ENCODE data around the gene DYNLT1. TPM values are rescaled to one million over a fixed set of nuclear protein-coding genes. Genes with fewer than 3 reads are reported as not detected.

Gene DYNLT1
- total RNA-seq, 1 experiment from 2014 or later = 96.6 TPM

DNA sequence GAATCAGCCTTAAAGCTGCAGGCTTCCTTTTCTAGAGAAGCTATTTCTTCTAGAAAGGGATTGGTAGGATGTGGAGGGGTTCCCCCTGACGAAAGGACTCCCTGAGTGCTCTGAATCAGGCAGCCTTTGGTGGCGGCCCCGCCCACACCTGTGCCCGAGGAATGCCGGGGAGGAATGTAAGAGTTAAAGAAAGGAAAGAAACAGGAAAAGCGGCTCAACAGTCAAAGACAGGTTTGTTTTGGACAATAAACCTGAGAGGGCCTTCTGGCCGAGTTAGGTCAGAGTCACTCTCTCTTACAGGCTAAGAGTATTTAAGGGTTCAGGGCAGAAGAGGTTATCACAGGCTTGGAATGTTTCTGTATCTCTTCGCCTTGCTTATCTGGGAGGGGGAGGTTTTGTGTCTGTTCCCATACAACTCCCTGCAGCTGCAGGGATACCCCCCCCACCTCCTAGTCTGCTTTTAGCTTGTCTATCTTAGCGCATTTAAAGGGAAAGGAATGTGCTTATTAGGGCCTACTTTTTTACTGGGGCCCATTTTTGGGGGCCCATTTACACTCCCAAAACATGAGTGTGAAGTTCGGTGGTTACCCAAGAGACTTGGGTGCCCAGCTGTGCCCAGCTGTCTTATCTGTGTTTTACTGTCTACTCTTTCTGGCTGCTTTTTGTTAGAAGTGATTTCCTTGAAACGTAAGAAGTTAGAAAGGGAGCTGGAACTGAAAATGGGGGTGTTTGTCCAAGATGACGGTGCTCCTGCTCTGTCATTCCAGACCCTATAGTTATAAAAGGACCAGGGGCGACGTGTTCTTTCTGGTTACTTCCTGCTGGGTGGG lies 32.8 kb downstream of the DYNLT1 start:
- intact Hi-C loops (cut with micrococcal nuclease; ENCODE audit: unreplicated experiment) = loop anchor here (2.0 kb wide), 1 partner anchor 397 kb away; no protein-coding TSS in a partner anchor
- ChIA-PET CTCF (interaction anchor here (1.4 kb wide), 1 partner anchor 398 kb away, joined by 6 read pairs; no protein-coding TSS in a partner anchor), POLR2A (interaction anchor here (0.6 to 1.3 kb wide), 3 partner anchors 32 to 207 kb away, joined by 5 to 14 read pairs (median 6); partner anchors contain the start of genes DYNLT1 and EZR)
- H3K27me3 ChIP-seq (replicated peaks; ENCODE audit: control insufficient read depth, insufficient read depth, low read length) = no peaks in the 10 kb centered on the region
- peak overlapping the region; percentile 11; the same call in 1 of the 2 replicates for H3K4me3 ChIP-seq (ENCODE audit: low read depth, low read length)
- peak overlapping the region; percentile 50 for H3K4me3 Mint-ChIP-seq (ENCODE audit: unreplicated experiment)
- peaks cover 35% of the 10 kb centered on the region for H3K4me1 ChIP-seq
- no peaks in the 10 kb centered on the region for H3K27me3 Mint-ChIP-seq (ENCODE audit: insufficient read depth, unreplicated experiment)
- peak overlapping the region; percentile 75 for H3K27ac Mint-ChIP-seq (ENCODE audit: unreplicated experiment)
- H3K36me3 Mint-ChIP-seq (ENCODE audit: insufficient read depth, unreplicated experiment) = peaks cover 55% of the 10 kb centered on the region
- DNase-seq = peak; percentile 87 to 89
- TF ChIP-seq, protein P1, sequence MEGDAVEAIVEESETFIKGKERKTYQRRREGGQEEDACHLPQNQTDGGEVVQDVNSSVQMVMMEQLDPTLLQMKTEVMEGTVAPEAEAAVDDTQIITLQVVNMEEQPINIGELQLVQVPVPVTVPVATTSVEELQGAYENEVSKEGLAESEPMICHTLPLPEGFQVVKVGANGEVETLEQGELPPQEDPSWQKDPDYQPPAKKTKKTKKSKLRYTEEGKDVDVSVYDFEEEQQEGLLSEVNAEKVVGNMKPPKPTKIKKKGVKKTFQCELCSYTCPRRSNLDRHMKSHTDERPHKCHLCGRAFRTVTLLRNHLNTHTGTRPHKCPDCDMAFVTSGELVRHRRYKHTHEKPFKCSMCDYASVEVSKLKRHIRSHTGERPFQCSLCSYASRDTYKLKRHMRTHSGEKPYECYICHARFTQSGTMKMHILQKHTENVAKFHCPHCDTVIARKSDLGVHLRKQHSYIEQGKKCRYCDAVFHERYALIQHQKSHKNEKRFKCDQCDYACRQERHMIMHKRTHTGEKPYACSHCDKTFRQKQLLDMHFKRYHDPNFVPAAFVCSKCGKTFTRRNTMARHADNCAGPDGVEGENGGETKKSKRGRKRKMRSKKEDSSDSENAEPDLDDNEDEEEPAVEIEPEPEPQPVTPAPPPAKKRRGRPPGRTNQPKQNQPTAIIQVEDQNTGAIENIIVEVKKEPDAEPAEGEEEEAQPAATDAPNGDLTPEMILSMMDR (IDR thresholded peaks at IDR 0.05; ENCODE audit: insufficient read depth in 1 of 2, low read depth in 1 of 2, low read length in 1 of 2, severe bottlenecking in 1 of 2, unreplicated experiment in 1 of 2) = no peak
- peaks cover 2% of the 10 kb centered on the region; the same call in 1 of the 2 replicates for H3K36me3 ChIP-seq (ENCODE audit: control insufficient read depth, insufficient read depth, low read length)
- H3K9me3 Mint-ChIP-seq (ENCODE audit: unreplicated experiment) = no peaks in the 10 kb centered on the region
- peaks cover 35% of the 10 kb centered on the region for H3K4me1 Mint-ChIP-seq (ENCODE audit: low read depth, unreplicated experiment)
- no TSS peak for BruUV-seq (replicated peaks)
- no peaks in the 10 kb centered on the region for H3K9me3 ChIP-seq

DNA sequence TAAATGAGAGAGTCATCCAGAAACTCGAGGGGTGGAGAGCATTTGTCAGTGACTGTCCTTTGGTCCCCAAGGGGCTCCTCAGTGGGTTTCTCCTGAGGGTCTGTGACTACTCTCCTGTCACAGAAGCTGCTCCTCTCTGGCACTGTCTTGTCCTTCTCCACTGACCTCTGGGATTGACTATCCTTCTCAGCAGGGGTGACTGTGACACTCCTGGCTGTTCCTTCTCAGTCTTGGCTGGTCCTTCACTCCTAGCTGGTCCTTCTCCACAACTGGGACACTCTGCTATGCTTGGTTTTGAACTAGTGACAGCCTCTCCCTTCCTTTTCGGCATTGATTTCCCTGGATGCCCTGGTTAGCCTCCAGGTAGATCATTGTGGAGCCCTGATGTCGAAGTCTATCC lies 33.5 kb downstream of the DYNLT1 start:
- peak overlapping the region; percentile 50 for H3K4me3 Mint-ChIP-seq (ENCODE audit: unreplicated experiment)
- peaks cover 49% of the 10 kb centered on the region for H3K36me3 Mint-ChIP-seq (ENCODE audit: insufficient read depth, unreplicated experiment)
- H3K27me3 ChIP-seq (replicated peaks; ENCODE audit: control insufficient read depth, insufficient read depth, low read length) = no peaks in the 10 kb centered on the region
- intact Hi-C loops (cut with micrococcal nuclease; ENCODE audit: unreplicated experiment) = loop anchor here (2.0 kb wide), 1 partner anchor 396 kb away; no protein-coding TSS in a partner anchor
- H3K9me3 ChIP-seq = no peaks in the 10 kb centered on the region
- peaks cover 4% of the 10 kb centered on the region; the same call in 1 of the 2 replicates for H3K36me3 ChIP-seq (ENCODE audit: control insufficient read depth, insufficient read depth, low read length)
- CTCF ChIA-PET = interaction anchor here (1.4 kb wide), 1 partner anchor 397 kb away, joined by 6 read pairs; no protein-coding TSS in a partner anchor
- no peaks in the 10 kb centered on the region for H3K9me3 Mint-ChIP-seq (ENCODE audit: unreplicated experiment)
- POLR2A ChIA-PET = interaction anchor here (1.3 kb wide), 1 partner anchor 33 kb away, joined by 6 read pairs; the partner anchor contains the start of gene DYNLT1
- TF ChIP-seq, protein P1 (IDR thresholded peaks at IDR 0.05; ENCODE audit: insufficient read depth in 1 of 2, low read depth in 1 of 2, low read length in 1 of 2, severe bottlenecking in 1 of 2, unreplicated experiment in 1 of 2) = no peak
- DNase-seq = no peak
- H3K27ac Mint-ChIP-seq (ENCODE audit: unreplicated experiment) = peak overlapping the region; percentile 75
- TSS peak; percentile 62 for BruUV-seq (replicated peaks)
- H3K27me3 Mint-ChIP-seq (ENCODE audit: insufficient read depth, unreplicated experiment) = no peaks in the 10 kb centered on the region
- H3K4me1 Mint-ChIP-seq (ENCODE audit: low read depth, unreplicated experiment) = peaks cover 35% of the 10 kb centered on the region
- H3K4me1 ChIP-seq = peaks cover 35% of the 10 kb centered on the region
- no peak overlapping the region for H3K4me3 ChIP-seq (ENCODE audit: low read depth, low read length)

DNA sequence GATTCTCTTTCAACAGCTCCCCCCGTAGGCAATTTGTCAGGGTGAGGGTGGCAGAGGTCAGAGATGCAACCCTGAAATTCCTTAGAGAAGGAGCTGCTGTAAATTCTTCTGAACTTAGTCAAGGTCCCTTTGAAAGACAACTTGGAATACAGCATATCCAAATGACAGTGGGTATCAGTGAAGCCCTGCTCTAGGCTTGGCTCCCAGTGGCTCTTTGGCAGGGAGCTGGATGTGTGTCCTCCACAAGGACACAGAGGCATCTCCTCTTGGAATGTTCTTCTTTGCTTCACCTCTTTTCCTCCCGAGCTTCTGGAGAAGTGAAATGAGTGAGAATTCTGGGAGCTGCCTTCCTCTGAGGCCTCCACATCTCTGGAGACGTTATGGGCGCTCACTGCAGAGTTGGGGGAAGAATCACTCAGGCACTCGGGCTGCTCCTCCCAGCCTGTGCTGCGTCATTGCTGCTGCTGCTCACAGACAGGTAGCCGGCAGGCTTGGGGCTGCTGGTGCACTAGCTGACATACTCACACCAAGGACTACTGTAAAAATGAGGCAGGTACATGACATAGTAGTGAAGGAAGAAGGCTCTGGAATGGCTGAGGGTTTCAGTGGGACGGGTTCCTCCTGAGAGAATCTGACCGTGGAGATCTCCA lies 34.1 kb downstream of the DYNLT1 start:
- H3K36me3 Mint-ChIP-seq (ENCODE audit: insufficient read depth, unreplicated experiment) = peaks cover 49% of the 10 kb centered on the region
- H3K4me3 ChIP-seq (ENCODE audit: low read depth, low read length) = no peak overlapping the region

More for the DNA sequence above, 34.1 kb downstream of the DYNLT1 start:
- no peaks in the 10 kb centered on the region for H3K27me3 Mint-ChIP-seq (ENCODE audit: insufficient read depth, unreplicated experiment)
- BruUV-seq (replicated peaks) = no TSS peak
- H3K27ac Mint-ChIP-seq (ENCODE audit: unreplicated experiment) = peak overlapping the region; percentile 75
- DNase-seq = no peak
- H3K4me3 Mint-ChIP-seq (ENCODE audit: unreplicated experiment) = peak overlapping the region; percentile 50
- CTCF ChIA-PET = no interaction called here
- H3K4me1 Mint-ChIP-seq (ENCODE audit: low read depth, unreplicated experiment) = peaks cover 37% of the 10 kb centered on the region
- intact Hi-C loops (cut with micrococcal nuclease; ENCODE audit: unreplicated experiment) = loop anchor here (2.0 kb wide), 1 partner anchor 396 kb away; no protein-coding TSS in a partner anchor
- no peaks in the 10 kb centered on the region for H3K9me3 Mint-ChIP-seq (ENCODE audit: unreplicated experiment)
- Histone ChIP-seq H3K27me3 (replicated peaks; ENCODE audit: control insufficient read depth, insufficient read depth, low read length) (no peaks in the 10 kb centered on the region), H3K9me3 (no peaks in the 10 kb centered on the region), H3K36me3 (ENCODE audit: control insufficient read depth, insufficient read depth, low read length) (peaks cover 4% of the 10 kb centered on the region), H3K4me1 (peaks cover 35% of the 10 kb centered on the region)
- TF ChIP-seq, protein P1 (IDR thresholded peaks at IDR 0.05; ENCODE audit: insufficient read depth in 1 of 2, low read depth in 1 of 2, low read length in 1 of 2, severe bottlenecking in 1 of 2, unreplicated experiment in 1 of 2) = no peak
- POLR2A ChIA-PET = interaction anchor here (1.3 kb wide), 1 partner anchor 34 kb away, joined by 6 read pairs; the partner anchor contains the start of gene DYNLT1
